Mesenteric fat pad (tissue), 1 donor: ENCODE measurements around the gene ACTR1B. TPM values are rescaled to one million over a fixed set of nuclear protein-coding genes. Genes with fewer than 3 reads are reported as not detected.
"Not testable (repeated sequence)": the region's sequence is repeated elsewhere in the genome, so short reads cannot be mapped to it uniquely, and the experiment has no call there.

ENCODE experiments used
- DNase-seq: peaks from one replicate; pipeline ENCODE4 v3.0.0-alpha.2; 2020; ENCODE audit warnings: low spot score
- total RNA-seq: library from RNA; stranded (reverse); fragmentation: NEBNext Ultra II Directional; extraction: Animal tissue kit (Norgen Biotek cat#: 25700); gene quantifications from one replicate; pipeline ENCODE4 v1.2.1, GENCODE V29; 2021
- donor health status: DM: yes; HTN: yes; CAD: no.

Gene ACTR1B
- total RNA-seq, 1 donor from 2014 or later: 47.6 TPM

DNA sequence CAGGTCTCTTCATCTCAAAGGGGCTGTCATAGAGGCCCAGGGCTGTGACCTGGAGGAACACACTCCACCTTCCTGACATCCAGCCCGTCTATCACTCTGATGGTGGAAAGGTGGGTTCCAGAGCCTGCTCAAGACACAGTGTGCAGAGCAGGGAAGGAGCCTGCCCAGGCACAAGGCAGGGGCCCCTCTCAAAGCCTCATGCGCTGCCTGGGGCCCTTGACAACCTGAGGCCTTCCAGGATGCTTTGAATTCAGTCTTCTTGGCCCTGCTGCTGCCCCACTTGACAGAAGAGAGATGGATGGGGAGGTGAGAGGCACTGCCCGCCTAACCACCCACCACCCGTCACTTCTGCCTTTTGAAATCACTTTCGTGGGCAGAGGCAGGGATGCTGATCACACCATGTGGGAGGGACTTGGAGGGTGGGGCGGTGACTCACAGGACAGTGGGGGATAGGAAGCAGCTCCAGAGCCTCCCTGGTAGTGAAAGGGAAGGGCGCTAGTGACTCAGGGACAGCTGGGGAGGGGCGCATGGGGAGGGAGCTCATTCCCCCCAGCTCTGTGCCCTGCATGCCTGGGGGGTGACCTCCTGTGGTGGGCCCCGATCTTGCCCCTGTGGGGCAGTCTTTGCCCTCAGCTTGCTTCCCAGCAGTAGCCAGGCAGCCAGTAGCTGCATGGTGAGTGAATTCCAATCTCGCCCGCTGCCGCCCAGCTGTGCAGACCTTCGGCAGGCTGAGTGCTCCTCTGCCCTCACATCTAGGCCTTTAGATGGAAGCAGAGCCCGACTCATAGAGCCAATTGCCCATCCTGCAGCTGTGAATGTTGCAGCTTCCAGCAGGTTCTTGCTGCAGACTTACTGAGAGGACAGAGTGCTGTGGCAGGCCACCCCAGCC is 44.7 kb downstream of the ACTR1B start:
- DNase-seq: not testable (repeated sequence)

DNA sequence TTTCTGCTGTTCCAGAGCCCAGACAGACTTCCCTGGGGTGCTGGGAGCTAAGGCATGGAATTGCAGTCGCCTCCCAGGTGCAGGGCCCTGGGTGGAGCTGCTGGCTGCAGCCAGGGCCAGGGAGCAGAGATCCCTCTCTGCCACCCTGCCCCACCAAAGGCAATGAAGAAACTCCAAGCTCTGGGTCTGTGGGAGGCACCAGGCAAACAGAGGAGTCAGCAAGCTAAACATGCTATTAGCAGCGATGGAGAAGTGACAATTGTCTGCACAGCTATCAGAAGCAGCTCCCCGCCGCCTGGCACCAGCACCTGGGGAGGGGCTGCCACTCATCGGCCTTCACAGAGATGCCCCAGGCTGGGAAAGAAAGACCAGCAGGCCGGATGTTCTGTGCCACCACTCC is 45.9 kb downstream of the ACTR1B start:
- DNase-seq: no peak

DNA sequence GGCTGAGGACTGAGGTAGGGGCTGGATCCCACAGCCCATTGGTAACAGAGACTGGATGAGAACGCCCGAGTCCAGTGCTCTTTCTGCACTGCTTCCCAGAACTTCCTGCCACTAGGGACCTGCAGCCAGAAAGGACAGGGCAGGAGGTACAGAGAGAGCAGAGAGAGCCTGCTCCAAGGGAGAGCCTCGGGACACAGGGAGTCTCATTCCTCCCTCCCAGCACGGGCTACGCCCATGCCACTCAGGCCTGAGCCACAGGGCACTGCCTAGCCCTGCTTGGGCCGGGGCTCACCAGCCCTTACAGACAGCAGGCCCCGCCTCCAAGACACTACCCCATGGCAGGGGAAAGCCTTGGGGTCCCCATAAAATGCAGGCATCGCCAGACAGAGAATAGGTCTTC is 48.1 kb downstream of the ACTR1B start:
- not testable (repeated sequence) for DNase-seq

DNA sequence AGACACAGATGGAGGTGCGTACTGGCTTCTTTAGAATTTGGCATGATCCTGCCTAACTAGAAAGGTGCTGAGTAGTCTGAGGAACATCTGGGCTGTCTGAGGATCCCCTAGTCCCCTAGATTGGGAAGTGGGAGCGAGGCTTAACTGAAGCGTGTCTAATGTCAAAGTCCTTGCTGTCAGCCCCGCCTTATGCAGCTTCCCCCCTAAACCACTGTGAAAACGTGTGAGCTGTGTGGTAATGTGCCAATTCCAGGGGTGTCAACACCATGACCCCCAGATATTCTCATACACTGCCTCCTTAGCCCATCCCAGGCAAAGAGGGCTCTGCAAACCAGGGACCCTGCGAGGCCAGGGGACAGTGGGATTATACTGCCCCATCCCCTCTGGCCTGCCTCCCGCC is 51.9 kb downstream of the ACTR1B start:
- not testable (repeated sequence) for DNase-seq

DNA sequence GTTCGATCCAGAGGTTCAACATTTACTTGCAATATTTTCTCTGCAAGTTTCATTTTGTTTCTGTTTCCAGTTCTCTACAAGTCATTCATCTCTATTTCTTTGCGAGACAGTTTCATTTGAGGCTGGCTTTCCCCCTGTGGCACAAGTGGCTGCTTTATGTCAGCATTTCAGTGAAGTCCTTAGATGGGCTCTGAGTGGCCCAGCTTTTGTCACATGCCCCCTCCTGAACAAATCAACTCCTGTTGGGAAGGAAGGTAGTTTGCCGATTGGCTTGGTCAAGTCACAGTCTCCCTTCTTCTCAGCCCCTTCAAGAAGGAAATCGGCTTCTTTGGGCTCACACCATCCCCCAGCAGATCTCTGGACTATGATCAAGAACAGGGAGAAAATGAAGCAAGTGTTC is 55.1 kb downstream of the ACTR1B start:
- not testable (repeated sequence) for DNase-seq

Other genes starting within 250 kb of the ACTR1B start
- gene ANKRD36B, start 74.2 kb downstream of the ACTR1B start, total RNA-seq: 16.1 TPM
- gene COX5B, start 18.0 kb downstream of the ACTR1B start, total RNA-seq: 221 TPM
- 5.9 TPM for gene C2orf92, start 5.7 kb upstream of the ACTR1B start, total RNA-seq
- gene ZAP70, start 49.5 kb upstream of the ACTR1B start, total RNA-seq: 1.3 TPM